Uterus (tissue), 4 donors: Measurements from ENCODE around the gene FOXP4. TPM values are rescaled to one million over a fixed set of nuclear protein-coding genes. Genes with fewer than 3 reads are reported as not detected.

ENCODE experiments used
- DNase-seq, 2 donors: peaks; one replicate each; pipeline ENCODE4 v3.0.0-alpha.2; 2019 to 2020
- H3K27ac ChIP-seq, 2 donors: fragments of 200-600 bp; sonication (generic); 1 replicate in 1 of 2; 2 replicates in 1 of 2; pipeline ENCODE4 v1.5.1; 2016 to 2018
- H3K27me3 ChIP-seq, 2 donors: fragments of 200-600 bp; sonication (generic); one replicate each; pipeline ENCODE4 v1.5.1; 2018 to 2019; ENCODE audit warnings: control low read depth in 1 of 2
- H3K36me3 ChIP-seq, 2 donors: fragments of 200-600 bp; sonication (generic); one replicate each; pipeline ENCODE4 v1.5.1; 2019; ENCODE audit warnings: control low read depth in 1 of 2
- H3K4me1 ChIP-seq, 2 donors: fragments of 200-600 bp; sonication (generic); one replicate each; pipeline ENCODE4 v1.5.1; 2018 to 2019; ENCODE audit warnings: control low read depth in 1 of 2
- H3K4me3 ChIP-seq, 2 donors: fragments of 200-600 bp; sonication (generic); 1 replicate in 1 of 2; 2 replicates in 1 of 2; pipeline ENCODE4 v1.5.1; 2018 to 2019; ENCODE audit warnings: mild to moderate bottlenecking in 1 of 2
- H3K9me3 ChIP-seq, 2 donors: fragments of 200-600 bp; sonication (generic); one replicate each; pipeline ENCODE4 v1.5.1; 2019; ENCODE audit warnings: control low read depth in 1 of 2
- POLR2A ChIP-seq, 2 donors: fragments of 450-650 bp; IDR thresholded peaks; one replicate each; pipeline ENCODE4 v1.6.1; 2016; ENCODE audit warnings: antibody characterized with exemption in 2 of 2, mild to moderate bottlenecking in 1 of 2, moderate library complexity in 1 of 2
- intact Hi-C: fragments of 100-400 bp; cut with DNase I; formaldehyde crosslinking; loops from one replicate; pipeline ENCODE4 v1.15.1; 2023; ENCODE audit warnings: low total_unique reads
- total RNA-seq, 4 donors: library from RNA; depleted of rRNA in 3 of 4; stranded (reverse); fragments of >200 nt in 3 of 4; gene quantifications; one replicate each; pipeline versions ENCODE4 v1.1.0 to v1.2.4, GENCODE V29; 2014 to 2023
- TF ChIP-seq, protein P1 (sequence below), 4 experiments: fragments of 200-600 bp in 2 of 4; fragments of 450-650 bp in 2 of 4; sonication (generic) in 2 of 4; IDR thresholded peaks; one replicate each; pipeline ENCODE4 v1.5.1; 2016 to 2019; ENCODE audit warnings: antibody characterized with exemption in 4 of 4, mild to moderate bottlenecking in 2 of 4, moderate library complexity in 1 of 4
- donor health status: DM: yes; HTN: yes; CAD: no.

The FOXP4 gene
- total RNA-seq, 4 donors from 2014 or later = 3.8 to 50.1 (median 9.4) TPM

GRCh38 chr6:41638002-41638934, 92.1 kb downstream of the FOXP4 start, which contains the start of gene MDFI:
Gene MDFI (plus strand): TSS chr6:41638468. CDS start chr6:41638750, 282 bp downstream.
- H3K27ac ChIP-seq = peak within 1 kb of the TSS in 1 of 2 donors; percentile 51
- DNase-seq = peak in 1 of 2 donors; percentile 36
- no peaks in the 10 kb centered on the region for H3K9me3 ChIP-seq
- intact Hi-C loops = no loop called here
- peaks cover 0 to 6% of the 10 kb centered on the region in 2 donors for H3K4me1 ChIP-seq
- H3K27me3 ChIP-seq = no peaks in the 10 kb centered on the region
- peak within 1 kb of the TSS; percentile 7 to 43 for H3K4me3 ChIP-seq
- H3K36me3 ChIP-seq = no peaks in the 10 kb centered on the region
- no peak for TF ChIP-seq POLR2A (IDR thresholded peaks at IDR 0.05)
- TF ChIP-seq, protein P1, sequence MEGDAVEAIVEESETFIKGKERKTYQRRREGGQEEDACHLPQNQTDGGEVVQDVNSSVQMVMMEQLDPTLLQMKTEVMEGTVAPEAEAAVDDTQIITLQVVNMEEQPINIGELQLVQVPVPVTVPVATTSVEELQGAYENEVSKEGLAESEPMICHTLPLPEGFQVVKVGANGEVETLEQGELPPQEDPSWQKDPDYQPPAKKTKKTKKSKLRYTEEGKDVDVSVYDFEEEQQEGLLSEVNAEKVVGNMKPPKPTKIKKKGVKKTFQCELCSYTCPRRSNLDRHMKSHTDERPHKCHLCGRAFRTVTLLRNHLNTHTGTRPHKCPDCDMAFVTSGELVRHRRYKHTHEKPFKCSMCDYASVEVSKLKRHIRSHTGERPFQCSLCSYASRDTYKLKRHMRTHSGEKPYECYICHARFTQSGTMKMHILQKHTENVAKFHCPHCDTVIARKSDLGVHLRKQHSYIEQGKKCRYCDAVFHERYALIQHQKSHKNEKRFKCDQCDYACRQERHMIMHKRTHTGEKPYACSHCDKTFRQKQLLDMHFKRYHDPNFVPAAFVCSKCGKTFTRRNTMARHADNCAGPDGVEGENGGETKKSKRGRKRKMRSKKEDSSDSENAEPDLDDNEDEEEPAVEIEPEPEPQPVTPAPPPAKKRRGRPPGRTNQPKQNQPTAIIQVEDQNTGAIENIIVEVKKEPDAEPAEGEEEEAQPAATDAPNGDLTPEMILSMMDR (IDR thresholded peaks at IDR 0.05) = no peak

GRCh38 chr6:41638935-41639808, 93.0 kb downstream of the FOXP4 start:
- peak in 1 of 2 donors; percentile 39 for DNase-seq

GRCh38 chr6:41639809-41640371, 93.7 kb downstream of the FOXP4 start:
- Histone ChIP-seq H3K4me3 (no peak overlapping the region), H3K27ac (no peak overlapping the region), H3K36me3 (no peaks in the 10 kb centered on the region), H3K27me3 (no peaks in the 10 kb centered on the region), H3K9me3 (no peaks in the 10 kb centered on the region), H3K4me1 (peaks cover 0 to 6% of the 10 kb centered on the region in 2 donors)
- intact Hi-C loops = no loop called here
- TF ChIP-seq POLR2A (IDR thresholded peaks at IDR 0.05) = no peak
- TF ChIP-seq, protein P1 (IDR thresholded peaks at IDR 0.05) = no peak
- no peak for DNase-seq

More at GRCh38 chr6:41638935-41639808, 93.0 kb downstream of the FOXP4 start:
- Histone ChIP-seq H3K4me1 (peaks cover 0 to 6% of the 10 kb centered on the region in 2 donors), H3K36me3 (no peaks in the 10 kb centered on the region), H3K9me3 (no peaks in the 10 kb centered on the region), H3K27ac (peak overlapping the region in 1 of 2 donors; percentile 51), H3K27me3 (no peaks in the 10 kb centered on the region), H3K4me3 (peak overlapping the region; percentile 7 to 43)
- intact Hi-C loops = no loop called here
- TF ChIP-seq, protein P1 (IDR thresholded peaks at IDR 0.05) = no peak
- no peak for TF ChIP-seq POLR2A (IDR thresholded peaks at IDR 0.05)

GRCh38 chr6:41640426-41640825, 94.2 kb downstream of the FOXP4 start:
- Histone ChIP-seq H3K4me1 (peaks cover 0 to 6% of the 10 kb centered on the region in 2 donors), H3K27ac (no peak overlapping the region), H3K36me3 (no peaks in the 10 kb centered on the region), H3K9me3 (no peaks in the 10 kb centered on the region), H3K4me3 (no peak overlapping the region), H3K27me3 (no peaks in the 10 kb centered on the region)
- no peak for TF ChIP-seq POLR2A (IDR thresholded peaks at IDR 0.05)
- TF ChIP-seq, protein P1 (IDR thresholded peaks at IDR 0.05) = no peak
- no peak for DNase-seq
- intact Hi-C loops = no loop called here
